Ascending aorta (tissue), 2 donors: ENCODE data around the gene STAMBPL1. TPM values are rescaled to one million over a fixed set of nuclear protein-coding genes. Genes with fewer than 3 reads are reported as not detected.

Experiments used
- DNase-seq, 2 donors: peaks; one replicate each; pipeline ENCODE4 v3.0.0-alpha.2; 2019; ENCODE audit warnings: low spot score in 2 of 2
- H3K27ac ChIP-seq, 2 donors: fragments of 200-600 bp; sonication (generic); one replicate each; pipeline ENCODE4 v1.5.1; 2016 to 2017; ENCODE audit warnings: mild to moderate bottlenecking in 1 of 2
- H3K27me3 ChIP-seq: fragments of 200-600 bp; sonication (generic); one replicate; pipeline ENCODE4 v1.5.1; 2017
- H3K36me3 ChIP-seq, 2 donors: fragments of 200-600 bp; sonication (generic); one replicate each; pipeline ENCODE4 v1.5.1; 2016
- H3K4me1 ChIP-seq, 2 donors: fragments of 200-600 bp; sonication (generic); one replicate each; pipeline ENCODE4 v1.5.1; 2016 to 2017; ENCODE audit warnings: mild to moderate bottlenecking in 1 of 2
- H3K4me3 ChIP-seq, 2 donors: fragments of 200-600 bp; sonication (generic); one replicate each; pipeline ENCODE4 v1.5.1; 2016 to 2017; ENCODE audit warnings: mild to moderate bottlenecking in 1 of 2
- H3K9me3 ChIP-seq, 2 donors: fragments of 200-600 bp; sonication (generic); one replicate each; pipeline ENCODE4 v1.5.1; 2016
- CTCF ChIP-seq, 3 experiments: fragments of 200-600 bp in 2 of 3; fragments of 450-650 bp in 1 of 3; sonication (generic) in 2 of 3; IDR thresholded peaks; one replicate each; pipeline ENCODE4 v1.5.1; 2016 to 2019; ENCODE audit warnings: antibody characterized with exemption in 3 of 3, mild to moderate bottlenecking in 1 of 3, moderate library complexity in 1 of 3
- intact Hi-C: fragments of 100-400 bp; cut with DNase I; formaldehyde crosslinking; loops from one replicate; pipeline ENCODE4 v1.15.1; 2023
- total RNA-seq: library from RNA; depleted of rRNA; stranded (reverse); fragments of >200 nt; gene quantifications from one replicate; pipeline ENCODE4 v1.1.0, GENCODE V29; 2016

STAMBPL1 gene
- total RNA-seq, 1 donor from 2014 or later = 37.0 TPM

GRCh38 chr10:88946200-88946599 is 66.2 kb downstream of the STAMBPL1 start:
- TF ChIP-seq CTCF (IDR thresholded peaks at IDR 0.05) = no peak
- no peaks in the 10 kb centered on the region for H3K27me3 ChIP-seq
- intact Hi-C loops = no loop called here
- H3K4me3 ChIP-seq = peak overlapping the region; percentile 1 to 84
- no peak for DNase-seq
- H3K9me3 ChIP-seq = no peaks in the 10 kb centered on the region
- peak overlapping the region in 1 of 2 donors; percentile 37 for H3K27ac ChIP-seq
- H3K4me1 ChIP-seq = peaks cover 21 to 41% of the 10 kb centered on the region in 2 donors
- peaks cover 78 to 99% of the 10 kb centered on the region in 2 donors for H3K36me3 ChIP-seq

- no peak for TF ChIP-seq CTCF (IDR thresholded peaks at IDR 0.05)
- H3K9me3 ChIP-seq = no peaks in the 10 kb centered on the region
- peak overlapping the region; percentile 51 to 84 for H3K4me3 ChIP-seq
- DNase-seq = no peak
- peaks cover 15 to 36% of the 10 kb centered on the region in 2 donors for H3K4me1 ChIP-seq
- intact Hi-C loops = no loop called here
- no peaks in the 10 kb centered on the region for H3K27me3 ChIP-seq
- peaks cover 70 to 91% of the 10 kb centered on the region in 2 donors for H3K36me3 ChIP-seq
- H3K27ac ChIP-seq = peak overlapping the region in 1 of 2 donors; percentile 43
Measured at GRCh38 chr10:88946965-88947590, 67.0 kb downstream of the STAMBPL1 start.

- intact Hi-C loops = no loop called here
- Histone ChIP-seq H3K9me3 (no peaks in the 10 kb centered on the region), H3K27ac (peak overlapping the region; percentile 85 to 89), H3K27me3 (no peaks in the 10 kb centered on the region), H3K4me1 (peaks cover 4 to 21% of the 10 kb centered on the region in 2 donors), H3K36me3 (peaks cover 50 to 72% of the 10 kb centered on the region in 2 donors), H3K4me3 (peak overlapping the region; percentile 51 to 84)
- no peak for TF ChIP-seq CTCF (IDR thresholded peaks at IDR 0.05)
- no peak for DNase-seq
Measured at GRCh38 chr10:88949051-88949450, 69.0 kb downstream of the STAMBPL1 start.

- H3K9me3 ChIP-seq = no peaks in the 10 kb centered on the region
- peaks cover 39 to 60% of the 10 kb centered on the region in 2 donors for H3K36me3 ChIP-seq
- no peak for TF ChIP-seq CTCF (IDR thresholded peaks at IDR 0.05)
- no peaks in the 10 kb centered on the region for H3K27me3 ChIP-seq
- peak overlapping the region; percentile 51 to 84 for H3K4me3 ChIP-seq
- DNase-seq = no peak
- intact Hi-C loops = no loop called here
- H3K27ac ChIP-seq = peak overlapping the region; percentile 85 to 89
- peaks cover 0 to 20% of the 10 kb centered on the region in 2 donors for H3K4me1 ChIP-seq
Measured at GRCh38 chr10:88949912-88950837, 70.1 kb downstream of the STAMBPL1 start.

- no peaks in the 10 kb centered on the region for H3K27me3 ChIP-seq
- intact Hi-C loops = loop anchor here (1.0 kb wide), 1 partner anchor 14 kb away; no protein-coding TSS in a partner anchor
- peak within 1 kb of the TSS; percentile 51 to 84 for H3K4me3 ChIP-seq
- DNase-seq = peak; percentile 58 to 93
- no peaks in the 10 kb centered on the region for H3K9me3 ChIP-seq
- H3K4me1 ChIP-seq = peaks cover 0 to 19% of the 10 kb centered on the region in 2 donors
- no peak for TF ChIP-seq CTCF (IDR thresholded peaks at IDR 0.05)
- H3K36me3 ChIP-seq = peaks cover 17 to 37% of the 10 kb centered on the region in 2 donors
- peak within 1 kb of the TSS; percentile 75 to 89 for H3K27ac ChIP-seq
Measured at GRCh38 chr10:88952647-88953111, 72.6 kb downstream of the STAMBPL1 start, which contains the start of gene ACTA2. ACTA2 (minus strand) TSS chr10:88952773; CDS start chr10:88948930, 3,843 bp downstream.
